H1 (cell line): ENCODE measurements around the gene STRN. TPM values are rescaled to one million over a fixed set of nuclear protein-coding genes. Genes with fewer than 3 reads are reported as not detected.

ENCODE experiments used
- CTCF ChIA-PET: fragments of 300-600 bp; sonication (Branson Sonifier 250); formaldehyde crosslinking; loops from one replicate; lab custom pipeline; 2021; ENCODE audit not compliant: partially characterized antibody; lab: Charles Lee
- POLR2A ChIA-PET: fragments of 300-600 bp; sonication (Branson Sonifier 250); formaldehyde crosslinking; loops from one replicate; lab custom pipeline; 2021; ENCODE audit warnings: inconsistent platforms; ENCODE audit not compliant: partially characterized antibody; lab: Charles Lee
- DNase-seq, 2 experiments: peaks; one replicate each; pipeline versions ENCODE4 v3.0.0 to v3.0.0-alpha.2; 2010 to 2022; ENCODE audit warnings: low spot score in 2 of 2, low read depth in 1 of 2, mixed read lengths in 1 of 2
- FAIRE-seq: peaks from 2 replicates; lab custom pipeline; 2011; peaks lifted over from hg19 to GRCh38; lab: Jason Lieb, UNC
- H2AFZ ChIP-seq: 2 replicates; pipeline ENCODE4 v1.8.1; 2012; ENCODE audit warnings: low read length, inconsistent platforms
- H2AK5ac ChIP-seq: 2 replicates; pipeline ENCODE4 v1.6.1; 2013; ENCODE audit warnings: low read depth, low read length
- H2BK120ac ChIP-seq: replicated peaks from 2 replicates; pipeline ENCODE3; 2013; ENCODE audit warnings: low read depth, low read length, inconsistent platforms
- H2BK12ac ChIP-seq: 2 replicates; pipeline ENCODE4 v1.6.1; 2013; ENCODE audit warnings: low read depth, low read length
- H2BK15ac ChIP-seq: 2 replicates; pipeline ENCODE4 v1.6.1; 2013; ENCODE audit warnings: low read length
- H2BK20ac ChIP-seq: 2 replicates; pipeline ENCODE4 v1.6.1; 2013; ENCODE audit warnings: low read length
- H2BK5ac ChIP-seq: 2 replicates; pipeline ENCODE4 v1.6.1; 2013; ENCODE audit warnings: low read depth, low read length
- H3K14ac ChIP-seq: 2 replicates; pipeline ENCODE4 v1.6.1; 2013; ENCODE audit warnings: inconsistent platforms; ENCODE audit not compliant: insufficient read length
- H3K18ac ChIP-seq: 2 replicates; pipeline ENCODE4 v1.6.1; 2013; ENCODE audit warnings: low read length; ENCODE audit errors: extremely low read depth
- H3K23ac ChIP-seq: 2 replicates; pipeline ENCODE4 v1.6.1; 2013; ENCODE audit warnings: inconsistent platforms; ENCODE audit not compliant: insufficient read length
- H3K23me2 ChIP-seq: 2 replicates; pipeline ENCODE4 v1.6.1; 2013; ENCODE audit warnings: low read depth, low read length
- H3K27ac ChIP-seq: 2 replicates; pipeline ENCODE4 v1.6.1; 2011; ENCODE audit warnings: low read depth, low read length, inconsistent platforms
- H3K27me3 ChIP-seq, 4 experiments: replicated peaks in 1 of 4; 1 replicate in 1 of 4; 2 replicates in 3 of 4; pipeline versions ENCODE4 v1.6.1 to v1.8.1; 2011 to 2013; ENCODE audit warnings: low read length in 3 of 4, mild to moderate bottlenecking in 3 of 4, inconsistent platforms in 2 of 4, mixed read lengths in 2 of 4, moderate library complexity in 1 of 4; ENCODE audit not compliant: control insufficient read depth in 3 of 4, insufficient read depth in 3 of 4; ENCODE audit errors: extremely low read depth in 1 of 4
- H3K36me3 ChIP-seq, 4 experiments: 2 replicates each; pipeline versions ENCODE4 v1.6.1 to v1.8.1; 2011 to 2013; ENCODE audit warnings: mild to moderate bottlenecking in 4 of 4, low read length in 3 of 4, moderate library complexity in 2 of 4, control low read depth in 1 of 4, inconsistent platforms in 1 of 4; ENCODE audit not compliant: insufficient read depth in 4 of 4, control insufficient read depth in 2 of 4
- H3K4ac ChIP-seq: replicated peaks from 2 replicates; pipeline ENCODE3; 2013; ENCODE audit warnings: low read length, low read depth, mixed read lengths, inconsistent platforms; ENCODE audit not compliant: insufficient read length
- H3K4me1 ChIP-seq, 4 experiments: replicated peaks in 1 of 4; 1 replicate in 1 of 4; 2 replicates in 3 of 4; pipeline versions ENCODE4 v1.6.1 to v1.8.1; 2011 to 2013; ENCODE audit warnings: low read length in 3 of 4, inconsistent platforms in 2 of 4, mixed read lengths in 1 of 4; ENCODE audit not compliant: insufficient read depth in 4 of 4, control insufficient read depth in 3 of 4
- H3K4me2 ChIP-seq, 2 experiments: 2 replicates each; pipeline versions ENCODE4 v1.6.1 to v1.8.1; 2011 to 2013; ENCODE audit warnings: low read depth in 2 of 2, low read length in 2 of 2, control low read depth in 1 of 2, inconsistent platforms in 1 of 2, mild to moderate bottlenecking in 1 of 2; ENCODE audit not compliant: insufficient read depth in 1 of 2
- H3K4me3 ChIP-seq, 4 experiments: fragments of 200-600, 300-600 bp in 1 of 4; sonication (generic), shearing (Covaris generic), sonication (Bioruptor Twin) in 1 of 4; 2 replicates each; pipeline versions ENCODE4 v1.5.1 to v1.8.1; 2011 to 2016; ENCODE audit warnings: low read length in 4 of 4, low read depth in 3 of 4, control low read depth in 2 of 4, inconsistent platforms in 2 of 4, mild to moderate bottlenecking in 2 of 4, mixed read lengths in 1 of 4, moderate library complexity in 1 of 4; ENCODE audit not compliant: insufficient read depth in 2 of 4; ENCODE audit errors: extremely low read depth in 1 of 4
- H3K56ac ChIP-seq: replicated peaks from 2 replicates; pipeline ENCODE3; 2013; ENCODE audit warnings: low read depth, mild to moderate bottlenecking, mixed read lengths, low read length, inconsistent platforms; ENCODE audit not compliant: insufficient read length
- H3K79me1 ChIP-seq: 2 replicates; pipeline ENCODE4 v1.6.1; 2013; ENCODE audit warnings: low read depth, low read length, control low read depth
- H3K79me2 ChIP-seq, 2 experiments: 2 replicates each; pipeline versions ENCODE4 v1.6.1 to v1.8.1; 2012 to 2013; ENCODE audit warnings: low read length in 2 of 2, mild to moderate bottlenecking in 2 of 2, inconsistent platforms in 1 of 2; ENCODE audit not compliant: insufficient read depth in 2 of 2, control insufficient read depth in 1 of 2
- H3K9ac ChIP-seq, 4 experiments: replicated peaks in 1 of 4; 1 replicate in 1 of 4; 2 replicates in 3 of 4; pipeline versions ENCODE4 v1.6.1 to v1.8.1; 2011 to 2013; ENCODE audit warnings: low read depth in 3 of 4, low read length in 3 of 4, control low read depth in 2 of 4, mild to moderate bottlenecking in 2 of 4, moderate library complexity in 2 of 4, inconsistent platforms in 1 of 4; ENCODE audit errors: extremely low read depth in 1 of 4
- H3K9me3 ChIP-seq, 2 experiments: 2 replicates each; pipeline versions ENCODE4 v1.6.1 to v1.8.1; 2012 to 2013; ENCODE audit warnings: mild to moderate bottlenecking in 2 of 2, moderate library complexity in 2 of 2, control low read depth in 1 of 2, inconsistent platforms in 1 of 2, low read depth in 1 of 2, low read length in 1 of 2, mixed read lengths in 1 of 2; ENCODE audit not compliant: insufficient read depth in 2 of 2
- H4K20me1 ChIP-seq, 2 experiments: replicated peaks in 1 of 2; 2 replicates each; pipeline versions ENCODE3 to v1.8.1; 2011 to 2013; ENCODE audit warnings: inconsistent platforms in 2 of 2, low read length in 2 of 2, mild to moderate bottlenecking in 1 of 2; ENCODE audit not compliant: insufficient read depth in 2 of 2, control insufficient read depth in 1 of 2
- H4K5ac ChIP-seq: 2 replicates; pipeline ENCODE4 v1.6.1; 2013; ENCODE audit warnings: low read length, low read depth, mixed read lengths, inconsistent platforms; ENCODE audit not compliant: insufficient read length
- H4K8ac ChIP-seq: 2 replicates; pipeline ENCODE4 v1.8.0; 2013; ENCODE audit warnings: mild to moderate bottlenecking, moderate library complexity, low read length, inconsistent platforms; ENCODE audit not compliant: insufficient read depth; ENCODE audit errors: extremely low read depth
- H4K91ac ChIP-seq: replicated peaks from 2 replicates; pipeline ENCODE3; 2013; ENCODE audit warnings: low read length, mixed read lengths, inconsistent platforms; ENCODE audit not compliant: insufficient read length
- CTBP2 ChIP-seq: IDR thresholded peaks from 2 replicates; pipeline ENCODE4 v1.7.0; 2011; ENCODE audit warnings: borderline replicate concordance, mild to moderate bottlenecking, moderate library complexity, mixed read lengths, low read length; ENCODE audit not compliant: insufficient read depth, insufficient read length
- EGR1 ChIP-seq: IDR thresholded peaks from 2 replicates; pipeline ENCODE4 v1.6.1; 2011; ENCODE audit warnings: low read depth, low read length, borderline replicate concordance
- GABPA ChIP-seq: IDR thresholded peaks from 2 replicates; pipeline ENCODE4 v1.6.1; 2011; ENCODE audit warnings: mild to moderate bottlenecking, low read length, moderate library complexity, borderline replicate concordance; ENCODE audit not compliant: insufficient read depth
- SP2 ChIP-seq: IDR thresholded peaks from 2 replicates; pipeline ENCODE4 v1.6.1; 2012; ENCODE audit warnings: mild to moderate bottlenecking, low read length, inconsistent platforms
- TEAD4 ChIP-seq: IDR thresholded peaks from 2 replicates; pipeline ENCODE4 v1.6.1; 2012; ENCODE audit warnings: low read depth, low read length, inconsistent platforms, mixed read lengths
- WGBS, 2 experiments: shearing (Covaris generic) in 1 of 2; methylation state at CpG; one replicate each; pipeline versions ENCODE4 v1.1.6 to v1.1.7; 2013 to 2015; ENCODE audit warnings: low lambda C conversion rate in 2 of 2, mixed read lengths in 2 of 2, inconsistent platforms in 1 of 2, low coverage in 1 of 2, missing lambda C conversion rate in 1 of 2; ENCODE audit not compliant: insufficient replicate concordance in 2 of 2, insufficient coverage in 1 of 2, insufficient read length in 1 of 2; ENCODE audit errors: extremely low coverage in 1 of 2, missing lambda C conversion rate in 1 of 2; 5-methylcytosine and 5-hydroxymethylcytosine counted together
- polyA plus RNA-seq, 7 experiments: library from polyadenylated mRNA; depleted of rRNA in 3 of 7; stranded (reverse) in 5 of 7; unstranded in 2 of 7; fragments of >200 nt in 5 of 7; fragments of 200-250 nt in 2 of 7; gene quantifications; 1 replicate in 5 of 7; 2 replicates in 1 of 7; 4 replicates in 1 of 7; pipeline versions ENCODE4 v1.2.1 to v1.2.3, GENCODE V29; 2011 to 2013; ENCODE audit warnings: missing spikeins in 2 of 7, mixed read lengths in 2 of 7
- total RNA-seq: library from RNA; stranded (reverse); fragmentation: NEBNext Ultra II Directional; extraction: Animal tissue kit (Norgen Biotek cat#: 25700); gene quantifications from 2 replicates; pipeline ENCODE4 v1.2.1, GENCODE V29; 2021

The STRN gene
- total and polyA plus RNA-seq, 2 of the 8 experiments (the other 6 are each of a cell fraction or from before 2014, with no cell fraction given), result 8.3 to 47.0 TPM

DNA sequence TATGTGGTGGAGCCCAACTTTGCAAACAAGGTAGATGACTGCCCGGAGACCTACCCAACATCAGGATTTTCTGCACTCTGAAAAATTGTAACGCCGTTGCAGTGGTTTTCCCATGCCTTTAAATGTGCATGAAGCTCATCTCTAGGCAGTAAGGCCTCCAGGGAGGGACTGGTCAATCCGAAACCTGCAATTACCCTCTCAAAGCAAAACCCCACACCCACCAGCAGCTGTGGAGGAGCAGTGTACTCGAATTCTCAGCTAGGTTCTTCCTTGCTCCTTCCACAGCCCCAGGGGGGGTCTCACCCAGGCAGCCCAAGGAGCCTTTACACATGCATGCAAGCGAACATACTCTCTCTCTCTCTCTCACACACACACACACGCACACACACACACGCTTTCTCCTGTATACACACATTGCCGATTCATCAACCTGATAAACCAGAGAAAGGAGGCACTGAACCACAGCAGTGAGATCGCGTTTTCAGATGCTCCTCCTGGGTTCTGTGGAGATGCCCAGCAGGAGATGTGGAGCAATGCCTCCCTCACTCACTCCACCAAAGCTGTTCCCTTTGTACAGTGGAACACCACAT, 160.6 kb downstream of the STRN start:
- Histone ChIP-seq H4K8ac (no peak overlapping the region; the same call in 1 of the 2 replicates), H3K27me3 (no peaks in the 10 kb centered on the region; a peak in 1 of 7 replicates), H3K23me2 (no peaks in the 10 kb centered on the region), H3K4me1 (no peaks in the 10 kb centered on the region), H4K20me1 (no peaks in the 10 kb centered on the region), H3K4me2 (no peak overlapping the region), H3K9ac (no peak overlapping the region), H2AK5ac (no peak overlapping the region), H3K9me3 (peaks cover 0 to 9% of the 10 kb centered on the region in 2 experiments; a peak in 1 of 4 replicates), H3K4ac (no peak overlapping the region), H3K56ac (no peak overlapping the region), H4K5ac (no peak overlapping the region), H2BK5ac (no peak overlapping the region), H4K91ac (no peak overlapping the region), H3K4me3 (no peak overlapping the region), H2BK15ac (no peak overlapping the region), H2AFZ (peak overlapping the region; percentile 73; the same call in 1 of the 2 replicates), H3K79me1 (no peaks in the 10 kb centered on the region), H3K18ac (no peak overlapping the region), H3K27ac (no peak overlapping the region), H3K14ac (no peak overlapping the region), H3K79me2 (no peaks in the 10 kb centered on the region), H3K36me3 (no peaks in the 10 kb centered on the region), H2BK12ac (no peak overlapping the region; the same call in 1 of the 2 replicates), H2BK120ac (no peak overlapping the region), H3K23ac (no peak overlapping the region), H2BK20ac (no peak overlapping the region)
- TF ChIP-seq CTBP2 (no peak), EGR1 (no peak), GABPA (no peak), SP2 (no peak), TEAD4 (no peak)
- DNase-seq (no peak), FAIRE-seq (no peak)
- WGBS, 2 experiments, result 89 to 100% methylated on average over 1 to 11 of the region's 11 CpGs
- ChIA-PET CTCF (interaction anchor here (1.0 to 2.1 kb wide), 7 partner anchors 10 to 1352 kb away, joined by 3 to 5 read pairs (median 4); no protein-coding TSS in a partner anchor), POLR2A (no interaction called here)
